HepG2 (cell line): ENCODE measurements around the gene TRDN.

Experiments
- EZH2 ChIP-seq: conservative IDR thresholded peaks from 2 replicates; pipeline ENCODE4 v1.6.1; 2012; ENCODE audit warnings: mild to moderate bottlenecking, low read depth, low read length, moderate library complexity
- JUND ChIP-seq: sonication (generic); formaldehyde crosslinking; IDR thresholded peaks from 2 replicates; pipeline ENCODE4 v1.8.0; 2022; ENCODE audit warnings: mild to moderate bottlenecking, missing genetic modification reagents
- NFE2L1 ChIP-seq: sonication (generic); formaldehyde crosslinking; IDR thresholded peaks from 2 replicates; pipeline ENCODE4 v1.4.0; 2020; ENCODE audit warnings: missing genetic modification reagents, mild to moderate bottlenecking, borderline replicate concordance
- POLR2AphosphoS2 ChIP-seq: IDR thresholded peaks from 2 replicates; pipeline ENCODE4 v1.6.1; 2011; ENCODE audit warnings: low read depth, low read length, improper control_type of control experiment
- PRDM4 ChIP-seq: sonication (generic); formaldehyde crosslinking; IDR thresholded peaks from 2 replicates; pipeline ENCODE4 v1.9.0; 2021; ENCODE audit warnings: missing genetic modification reagents, borderline replicate concordance
- REST ChIP-seq, 2 experiments: IDR thresholded peaks; 2 replicates each; pipeline ENCODE4 v1.6.1; 2011 to 2012; ENCODE audit warnings: low read length in 2 of 2, borderline replicate concordance in 1 of 2, low read depth in 1 of 2, mild to moderate bottlenecking in 1 of 2, moderate library complexity in 1 of 2
- ZNF704 ChIP-seq: sonication (generic); formaldehyde crosslinking; IDR thresholded peaks from 2 replicates; pipeline ENCODE4 v1.8.1; 2023; ENCODE audit warnings: mild to moderate bottlenecking, inconsistent platforms, moderate library complexity, missing genetic modification reagents, borderline replicate concordance

GRCh38 chr6:123329337-123329736, 307.4 kb downstream of the TRDN start:
- TF ChIP-seq NFE2L1 (CRISPR knock-in tag): no peak
- TF ChIP-seq POLR2AphosphoS2: no peak
- TF ChIP-seq JUND (CRISPR knock-in tag): no peak
- TF ChIP-seq PRDM4: no peak
- TF ChIP-seq EZH2: no peak
- TF ChIP-seq REST (IDR thresholded peaks at IDR 0.05; ENCODE audit: borderline replicate concordance in 1 of 2, low read depth in 1 of 2, low read length in 2 of 2): no peak
- no peak for TF ChIP-seq ZNF704 (CRISPR knock-in tag)
